Measurements from ENCODE around the gene WWC2.

WWC2 gene

GRCh38 chr4:183257808-183258207 lies 158.8 kb downstream of the WWC2 start:
- H3K4me3 ChIP-seq (ENCODE audit: low read depth, low read length), result no peak overlapping the region
- in situ Hi-C loops (cut with HindIII; ENCODE audit: low sequenced_read_pairs), result loop anchor here (25.0 kb wide), 1 partner anchor 321 kb away; no protein-coding TSS in a partner anchor
- no peak for TF ChIP-seq CTCF (IDR thresholded peaks at IDR 0.05; ENCODE audit: low read depth, low read length)
- no peak for DNase-seq (ENCODE audit: low read depth, low spot score)

GRCh38 chr4:183260491-183261151 lies 161.6 kb downstream of the WWC2 start:
- TF ChIP-seq CTCF (IDR thresholded peaks at IDR 0.05; ENCODE audit: low read depth, low read length), result no peak
- no peak for DNase-seq (ENCODE audit: low read depth, low spot score)
- H3K4me3 ChIP-seq (ENCODE audit: low read depth, low read length), result no peak overlapping the region
- in situ Hi-C loops (cut with HindIII; ENCODE audit: low sequenced_read_pairs), result loop anchor here (25.0 kb wide), 1 partner anchor 323 kb away; no protein-coding TSS in a partner anchor

- TF ChIP-seq CTCF (IDR thresholded peaks at IDR 0.05; ENCODE audit: low read depth, low read length), result peak; percentile 91
- peak; percentile 76 for DNase-seq (ENCODE audit: low read depth, low spot score)
- in situ Hi-C loops (cut with HindIII; ENCODE audit: low sequenced_read_pairs), result loop anchor here (25.0 kb wide), 1 partner anchor 325 kb away; no protein-coding TSS in a partner anchor
- no peak overlapping the region for H3K4me3 ChIP-seq (ENCODE audit: low read depth, low read length)
Observed at GRCh38 chr4:183261953-183262775, 163.1 kb downstream of the WWC2 start.

GRCh38 chr4:183262776-183263100 lies 163.7 kb downstream of the WWC2 start:
- TF ChIP-seq CTCF (IDR thresholded peaks at IDR 0.05; ENCODE audit: low read depth, low read length), result no peak
- no peak for DNase-seq (ENCODE audit: low read depth, low spot score)
- H3K4me3 ChIP-seq (ENCODE audit: low read depth, low read length), result no peak overlapping the region
- in situ Hi-C loops (cut with HindIII; ENCODE audit: low sequenced_read_pairs), result loop anchor here (25.0 kb wide), 1 partner anchor 325 kb away; no protein-coding TSS in a partner anchor

GRCh38 chr4:183263787-183264386 lies 164.8 kb downstream of the WWC2 start:
- DNase-seq (ENCODE audit: low read depth, low spot score), result no peak
- in situ Hi-C loops (cut with HindIII; ENCODE audit: low sequenced_read_pairs), result loop anchor here (25.0 kb wide), 1 partner anchor 327 kb away; no protein-coding TSS in a partner anchor
- H3K4me3 ChIP-seq (ENCODE audit: low read depth, low read length), result no peak overlapping the region
- no peak for TF ChIP-seq CTCF (IDR thresholded peaks at IDR 0.05; ENCODE audit: low read depth, low read length)

- peak; percentile 21 for DNase-seq (ENCODE audit: low read depth, low spot score)
- TF ChIP-seq CTCF (IDR thresholded peaks at IDR 0.05; ENCODE audit: low read depth, low read length), result no peak
- in situ Hi-C loops (cut with HindIII; ENCODE audit: low sequenced_read_pairs), result loop anchor here (25.0 kb wide), 1 partner anchor 327 kb away; no protein-coding TSS in a partner anchor
- no peak overlapping the region for H3K4me3 ChIP-seq (ENCODE audit: low read depth, low read length)
Observed at GRCh38 chr4:183264614-183265013, 165.6 kb downstream of the WWC2 start.
